Nephron progenitor cell (in vitro differentiated cells): ENCODE results near the gene VSIG2.
A peak's percentile ranks its signal among the peaks of the same experiment; 100 is the strongest.

Experiments
- DNase-seq: peaks from one replicate; pipeline ENCODE4 v3.0.0; 2021
- H3K27ac Mint-ChIP-seq: 2 replicates; pipeline ENCODE4 v1.8.0; 2021; ENCODE audit warnings: mild to moderate bottlenecking, moderate library complexity, mixed read lengths
- H3K27me3 Mint-ChIP-seq: 2 replicates; pipeline ENCODE4 v1.8.0; 2021; ENCODE audit warnings: mild to moderate bottlenecking, low read depth, mixed read lengths; ENCODE audit not compliant: poor library complexity
- H3K36me3 Mint-ChIP-seq: 2 replicates; pipeline ENCODE4 v1.8.0; 2021; ENCODE audit warnings: low read depth, mixed read lengths
- H3K4me1 Mint-ChIP-seq: 2 replicates; pipeline ENCODE4 v1.8.0; 2021; ENCODE audit warnings: mixed read lengths
- H3K4me3 Mint-ChIP-seq: 2 replicates; pipeline ENCODE4 v1.8.0; 2021; ENCODE audit warnings: mild to moderate bottlenecking, moderate library complexity, mixed read lengths
- H3K9me3 Mint-ChIP-seq: 2 replicates; pipeline ENCODE4 v1.8.0; 2021; ENCODE audit warnings: mild to moderate bottlenecking, moderate library complexity, mixed read lengths
- CTCF ChIP-seq: fragments of 200-600 bp; sonication (generic); IDR thresholded peaks from 2 replicates; pipeline ENCODE4 v1.5.0; 2021; ENCODE audit warnings: antibody characterized with exemption

VSIG2 gene

GRCh38 chr11:124768914-124769313 lies 16.9 kb upstream of the VSIG2 start:
- Mint-ChIP-seq H3K4me3 (no peak overlapping the region), H3K36me3 (peaks cover 62% of the 10 kb centered on the region), H3K4me1 (peaks cover 9% of the 10 kb centered on the region), H3K27ac (no peak overlapping the region), H3K27me3 (no peaks in the 10 kb centered on the region), H3K9me3 (no peaks in the 10 kb centered on the region)
- no peak for DNase-seq
- no peak for TF ChIP-seq CTCF

GRCh38 chr11:124766156-124766555 lies 14.1 kb upstream of the VSIG2 start:
- DNase-seq: no peak
- TF ChIP-seq CTCF: no peak
- Mint-ChIP-seq H3K4me3 (no peak overlapping the region), H3K9me3 (no peaks in the 10 kb centered on the region), H3K4me1 (peaks cover 28% of the 10 kb centered on the region), H3K36me3 (peaks cover 39% of the 10 kb centered on the region), H3K27ac (no peak overlapping the region), H3K27me3 (peaks cover 21% of the 10 kb centered on the region)

GRCh38 chr11:124763156-124763947 lies 11.3 kb upstream of the VSIG2 start:
- Mint-ChIP-seq H3K4me3 (peak overlapping the region; percentile 83), H3K27me3 (peaks cover 49% of the 10 kb centered on the region), H3K36me3 (peaks cover 21% of the 10 kb centered on the region), H3K27ac (no peak overlapping the region), H3K4me1 (peaks cover 46% of the 10 kb centered on the region), H3K9me3 (no peaks in the 10 kb centered on the region)
- peak; percentile 94 for DNase-seq
- TF ChIP-seq CTCF: peak; percentile 74

GRCh38 chr11:124762624-124763155 lies 10.6 kb upstream of the VSIG2 start:
- peak; percentile 59 for DNase-seq
- Mint-ChIP-seq H3K36me3 (peaks cover 19% of the 10 kb centered on the region), H3K9me3 (no peaks in the 10 kb centered on the region), H3K4me3 (peak overlapping the region; percentile 83), H3K27ac (no peak overlapping the region), H3K27me3 (peaks cover 56% of the 10 kb centered on the region), H3K4me1 (peaks cover 48% of the 10 kb centered on the region)
- no peak for TF ChIP-seq CTCF

GRCh38 chr11:124762105-124762623 lies 10.1 kb upstream of the VSIG2 start, which contains the start of gene ESAM:
ESAM (minus strand) TSS chr11:124762290; CDS start chr11:124762154, 136 bp downstream.
- H3K4me3 Mint-ChIP-seq: peak within 1 kb of the TSS; percentile 83
- H3K36me3 Mint-ChIP-seq: peaks cover 19% of the 10 kb centered on the region
- H3K27ac Mint-ChIP-seq: no peak within 1 kb of the TSS
- no peaks in the 10 kb centered on the region for H3K9me3 Mint-ChIP-seq
- H3K27me3 Mint-ChIP-seq: peaks cover 61% of the 10 kb centered on the region
- DNase-seq: peak; percentile 62
- H3K4me1 Mint-ChIP-seq: peaks cover 48% of the 10 kb centered on the region
- TF ChIP-seq CTCF: no peak
